Neural progenitor cell (in vitro differentiated cells): ENCODE measurements around the gene MASP2. TPM values are rescaled to one million over a fixed set of nuclear protein-coding genes. Genes with fewer than 3 reads are reported as not detected.

Source experiments
- DNase-seq: peaks from one replicate; pipeline ENCODE4 v3.0.0-alpha.2; 2016; ENCODE audit warnings: low spot score
- H2AFZ ChIP-seq: fragments of 200-600 bp; sonication (generic); replicated peaks from 2 replicates; pipeline ENCODE4 v1.6.1; 2016; ENCODE audit warnings: antibody characterized with exemption
- H3F3A ChIP-seq: fragments of 200-600 bp; sonication (generic); 2 replicates; pipeline ENCODE4 v1.6.1; 2016; ENCODE audit warnings: antibody characterized with exemption, low read depth
- H3K27ac ChIP-seq: fragments of 200-600 bp; sonication (generic); 2 replicates; pipeline ENCODE4 v1.5.1; 2016; ENCODE audit warnings: mild to moderate bottlenecking
- H3K27me3 ChIP-seq: fragments of 200-600 bp; sonication (generic); 2 replicates; pipeline ENCODE4 v1.6.1; 2016; ENCODE audit warnings: mild to moderate bottlenecking, moderate library complexity
- H3K36me3 ChIP-seq: fragments of 200-600 bp; sonication (generic); 2 replicates; pipeline ENCODE4 v1.5.1; 2016
- H3K4me1 ChIP-seq: fragments of 200-600 bp; sonication (generic); 2 replicates; pipeline ENCODE4 v1.6.1; 2016; ENCODE audit warnings: mixed run types
- H3K4me2 ChIP-seq: fragments of 200-600 bp; sonication (generic); 2 replicates; pipeline ENCODE4 v1.6.1; 2016
- H3K4me3 ChIP-seq: fragments of 200-600 bp; sonication (generic); 2 replicates; pipeline ENCODE4 v1.5.1; 2016
- H3K79me2 ChIP-seq: fragments of 200-600 bp; sonication (generic); 2 replicates; pipeline ENCODE4 v1.6.1; 2016; ENCODE audit warnings: low read depth
- H3K9ac ChIP-seq: fragments of 200-600 bp; sonication (generic); 2 replicates; pipeline ENCODE4 v1.6.1; 2016
- H3K9me3 ChIP-seq: fragments of 200-600 bp; sonication (generic); 2 replicates; pipeline ENCODE4 v1.5.1; 2016; ENCODE audit warnings: low read depth
- H4K20me1 ChIP-seq: fragments of 200-600 bp; sonication (generic); 2 replicates; pipeline ENCODE4 v1.6.1; 2016; ENCODE audit warnings: low read depth
- H3K27ac Mint-ChIP-seq: 3 replicates; pipeline ENCODE4 v1.8.0; 2021; ENCODE audit warnings: mixed read lengths
- H3K27me3 Mint-ChIP-seq: 2 replicates; pipeline ENCODE4 v1.8.0; 2022; ENCODE audit warnings: low read depth, mild to moderate bottlenecking, inconsistent platforms, moderate library complexity, mixed read lengths; ENCODE audit not compliant: insufficient read depth
- H3K36me3 Mint-ChIP-seq: 3 replicates; pipeline ENCODE4 v1.8.0; 2021; ENCODE audit warnings: mixed read lengths
- H3K4me1 Mint-ChIP-seq: 3 replicates; pipeline ENCODE4 v1.8.0; 2021; ENCODE audit warnings: mixed read lengths
- H3K4me3 Mint-ChIP-seq: 3 replicates; pipeline ENCODE4 v1.8.0; 2021; ENCODE audit warnings: mild to moderate bottlenecking, moderate library complexity, mixed read lengths
- H3K9me3 Mint-ChIP-seq: 3 replicates; pipeline ENCODE4 v1.8.0; 2020; ENCODE audit warnings: mixed read lengths
- CTCF ChIP-seq: fragments of 200-600 bp; sonication (generic); IDR thresholded peaks from 2 replicates; pipeline ENCODE4 v1.5.1; 2017; ENCODE audit warnings: antibody characterized with exemption, mild to moderate bottlenecking
- EZH2 ChIP-seq: fragments of 200-600 bp; sonication (generic); IDR thresholded peaks from 2 replicates; pipeline ENCODE4 v1.6.1; 2017; ENCODE audit warnings: antibody characterized with exemption, mild to moderate bottlenecking, moderate library complexity
- EZH2phosphoT487 ChIP-seq: fragments of 200-600 bp; sonication (generic); IDR thresholded peaks from 2 replicates; pipeline ENCODE4 v1.6.1; 2017; ENCODE audit warnings: antibody characterized with exemption
- total RNA-seq: library from RNA; depleted of rRNA; stranded (reverse); fragments of >200 nt; gene quantifications from 2 replicates; pipeline ENCODE4 v1.2.3, GENCODE V29; 2015; ENCODE audit warnings: low replicate concordance

Gene MASP2
- total RNA-seq, 1 donor from 2014 or later: not detected

GRCh38 chr1:11012260-11013159 is 34.5 kb downstream of the MASP2 start, which contains the start of gene TARDBP:
Gene TARDBP, plus strand, starts transcription at chr1:11012654. Its CDS starts 1,074 bp downstream, at chr1:11013728.
- Histone ChIP-seq H3K4me2 (peak within 1 kb of the TSS; percentile 98), H3K79me2 (peaks cover 51% of the 10 kb centered on the region), H2AFZ (peak within 1 kb of the TSS; percentile 92), H3K27ac (peak within 1 kb of the TSS; percentile 100), H3K36me3 (peaks cover 22% of the 10 kb centered on the region), H4K20me1 (peaks cover 49% of the 10 kb centered on the region), H3K9me3 (no peaks in the 10 kb centered on the region), H3K27me3 (no peaks in the 10 kb centered on the region), H3F3A (peaks cover 28% of the 10 kb centered on the region), H3K9ac (peak within 1 kb of the TSS; percentile 100), H3K4me3 (peak within 1 kb of the TSS; percentile 82), H3K4me1 (peaks cover 17% of the 10 kb centered on the region)
- no peak for TF ChIP-seq EZH2phosphoT487
- TF ChIP-seq EZH2: no peak
- no peak for TF ChIP-seq CTCF
- Mint-ChIP-seq H3K36me3 (peaks cover 22% of the 10 kb centered on the region), H3K4me1 (peaks cover 20% of the 10 kb centered on the region), H3K4me3 (peak within 1 kb of the TSS; percentile 96), H3K27ac (peak within 1 kb of the TSS; percentile 100), H3K9me3 (no peaks in the 10 kb centered on the region), H3K27me3 (no peaks in the 10 kb centered on the region)
- peak; percentile 95 for DNase-seq

- peaks cover 8% of the 10 kb centered on the region for H3K9me3 Mint-ChIP-seq
- Histone ChIP-seq H3F3A (no peaks in the 10 kb centered on the region), H4K20me1 (no peaks in the 10 kb centered on the region), H3K27ac (no peak overlapping the region), H3K27me3 (no peaks in the 10 kb centered on the region), H3K4me1 (no peaks in the 10 kb centered on the region), H3K4me2 (no peak overlapping the region), H3K4me3 (no peak overlapping the region), H3K79me2 (no peaks in the 10 kb centered on the region), H2AFZ (no peak overlapping the region), H3K9me3 (no peaks in the 10 kb centered on the region), H3K9ac (no peak overlapping the region), H3K36me3 (no peaks in the 10 kb centered on the region)
- H3K4me1 Mint-ChIP-seq: no peaks in the 10 kb centered on the region
- H3K27ac Mint-ChIP-seq: no peak overlapping the region
- no peaks in the 10 kb centered on the region for H3K36me3 Mint-ChIP-seq
- TF ChIP-seq CTCF (no peak), EZH2 (no peak), EZH2phosphoT487 (no peak)
- H3K4me3 Mint-ChIP-seq: no peak overlapping the region
- peaks cover 2% of the 10 kb centered on the region for H3K27me3 Mint-ChIP-seq
- no peak for DNase-seq
These were observed 46.5 kb downstream of the MASP2 start for GRCh38 chr1:11000526-11000925.

GRCh38 chr1:10996100-10996499 is 50.9 kb downstream of the MASP2 start:
- H2AFZ ChIP-seq: no peak overlapping the region
- H3K4me1 Mint-ChIP-seq: no peaks in the 10 kb centered on the region

More at GRCh38 chr1:10996100-10996499, 50.9 kb downstream of the MASP2 start:
- Histone ChIP-seq H4K20me1 (no peaks in the 10 kb centered on the region), H3K4me3 (no peak overlapping the region), H3K27ac (no peak overlapping the region), H3F3A (no peaks in the 10 kb centered on the region), H3K4me2 (no peak overlapping the region), H3K9me3 (no peaks in the 10 kb centered on the region), H3K36me3 (no peaks in the 10 kb centered on the region), H3K4me1 (no peaks in the 10 kb centered on the region), H3K9ac (no peak overlapping the region), H3K79me2 (no peaks in the 10 kb centered on the region), H3K27me3 (no peaks in the 10 kb centered on the region)
- Mint-ChIP-seq H3K36me3 (no peaks in the 10 kb centered on the region), H3K9me3 (peaks cover 8% of the 10 kb centered on the region), H3K4me3 (no peak overlapping the region), H3K27me3 (peaks cover 3% of the 10 kb centered on the region), H3K27ac (no peak overlapping the region)
- no peak for DNase-seq
- TF ChIP-seq EZH2phosphoT487 (no peak), CTCF (no peak), EZH2 (no peak)
